Left ventricle myocardium inferior (tissue), 1 donor: ENCODE data around the gene TMEM187. TPM values are rescaled to one million over a fixed set of nuclear protein-coding genes. Genes with fewer than 3 reads are reported as not detected.
A peak's percentile ranks its signal among the peaks of the same experiment; 100 is the strongest.
"Not testable (repeated sequence)": the region's sequence is repeated elsewhere in the genome, so short reads cannot be mapped to it uniquely, and the experiment has no call there.

Experiments used
- DNase-seq: peaks from one replicate; pipeline ENCODE4 v3.0.0-alpha.2; 2020
- H3K27ac ChIP-seq: fragments of 200-600 bp; replicated peaks from 2 replicates; pipeline ENCODE4 v1.8.0; 2021
- H3K27me3 ChIP-seq: fragments of 200-600 bp; 2 replicates; pipeline ENCODE4 v1.8.0; 2021; ENCODE audit warnings: low read depth
- H3K36me3 ChIP-seq: fragments of 200-600 bp; 2 replicates; pipeline ENCODE4 v1.8.0; 2021
- H3K4me1 ChIP-seq: fragments of 200-600 bp; 2 replicates; pipeline ENCODE4 v1.8.0; 2021
- H3K4me3 ChIP-seq: fragments of 200-600 bp; 2 replicates; pipeline ENCODE4 v1.8.0; 2021; ENCODE audit warnings: mild to moderate bottlenecking, moderate library complexity
- H3K9me3 ChIP-seq: fragments of 200-600 bp; replicated peaks from 2 replicates; pipeline ENCODE4 v1.8.0; 2021
- CTCF ChIP-seq: fragments of 200-600 bp; IDR thresholded peaks from 2 replicates; pipeline ENCODE4 v1.8.0; 2021; ENCODE audit warnings: antibody characterized with exemption, mild to moderate bottlenecking, borderline replicate concordance
- intact Hi-C: fragments of 100-400 bp; cut with micrococcal nuclease; formaldehyde crosslinking; loops from one replicate; pipeline ENCODE4 v1.11.0; 2022
- total RNA-seq: library from RNA; stranded (reverse); fragmentation: NEBNext Ultra II Directional; extraction: Animal tissue kit (Norgen Biotek cat#: 25700); gene quantifications from one replicate; pipeline ENCODE4 v1.2.1, GENCODE V29; 2021
- donor health status: DM: no; HTN: yes; CAD: no; lungs with severe emphysema.

Gene TMEM187
- total RNA-seq, 1 donor from 2014 or later: 6.4 TPM

GRCh38 chrX:153971124-153971449 lies 1.5 kb upstream of the TMEM187 start:
- Histone ChIP-seq H3K9me3 (no peaks in the 10 kb centered on the region), H3K36me3 (no peaks in the 10 kb centered on the region), H3K4me1 (peaks cover 56% of the 10 kb centered on the region), H3K4me3 (peak overlapping the region; percentile 83), H3K27ac (peak overlapping the region; percentile 99), H3K27me3 (no peaks in the 10 kb centered on the region)
- intact Hi-C loops: no loop called here
- DNase-seq: peak; percentile 88
- TF ChIP-seq CTCF: no peak

GRCh38 chrX:153971450-153972367 lies 845 bp upstream of the TMEM187 start, which contains the start of gene HCFC1:
HCFC1 (minus strand) TSS chrX:153971818; CDS start chrX:153970840, 978 bp downstream.
- Histone ChIP-seq H3K36me3 (no peaks in the 10 kb centered on the region), H3K4me1 (peaks cover 50% of the 10 kb centered on the region), H3K27me3 (no peaks in the 10 kb centered on the region), H3K4me3 (peak within 1 kb of the TSS; percentile 83), H3K27ac (peak within 1 kb of the TSS; percentile 99), H3K9me3 (no peaks in the 10 kb centered on the region)
- no peak for TF ChIP-seq CTCF
- intact Hi-C loops: no loop called here
- DNase-seq: peak; percentile 91

- no peak for DNase-seq
- intact Hi-C loops: no loop called here
These were observed 811 bp downstream of the TMEM187 start for GRCh38 chrX:153973127-153974002.

GRCh38 chrX:153974003-153974725 lies 1.6 kb downstream of the TMEM187 start:
- Histone ChIP-seq H3K4me3 (peak overlapping the region; percentile 83), H3K4me1 (peaks cover 25% of the 10 kb centered on the region), H3K9me3 (no peaks in the 10 kb centered on the region), H3K27me3 (no peaks in the 10 kb centered on the region), H3K36me3 (no peaks in the 10 kb centered on the region), H3K27ac (peak overlapping the region; percentile 99)
- TF ChIP-seq CTCF: no peak
- intact Hi-C loops: no loop called here
- no peak for DNase-seq

More at GRCh38 chrX:153973127-153974002, 811 bp downstream of the TMEM187 start:
- Histone ChIP-seq H3K27me3 (no peaks in the 10 kb centered on the region), H3K4me1 (peaks cover 33% of the 10 kb centered on the region), H3K36me3 (no peaks in the 10 kb centered on the region), H3K27ac (peak overlapping the region; percentile 99), H3K9me3 (no peaks in the 10 kb centered on the region), H3K4me3 (peak overlapping the region; percentile 83)
- no peak for TF ChIP-seq CTCF

- intact Hi-C loops: no loop called here
- Histone ChIP-seq H3K4me3 (no peak overlapping the region), H3K27ac (peak overlapping the region; percentile 99), H3K4me1 (peaks cover 19% of the 10 kb centered on the region), H3K36me3 (no peaks in the 10 kb centered on the region), H3K27me3 (no peaks in the 10 kb centered on the region), H3K9me3 (no peaks in the 10 kb centered on the region)
- DNase-seq: no peak
- no peak for TF ChIP-seq CTCF
These were observed 2.3 kb downstream of the TMEM187 start for GRCh38 chrX:153974726-153975286.

GRCh38 chrX:153980394-153980793 lies 7.8 kb downstream of the TMEM187 start:
- H3K36me3 ChIP-seq, H3K4me3 ChIP-seq, H3K9me3 ChIP-seq, H3K27me3 ChIP-seq, H3K27ac ChIP-seq, H3K4me1 ChIP-seq, DNase-seq, intact Hi-C loops: not testable (repeated sequence)
